ENCODE measurements around the gene HECW1. TPM values are rescaled to one million over a fixed set of nuclear protein-coding genes. Genes with fewer than 3 reads are reported as not detected.
"Not testable (repeated sequence)": the region's sequence is repeated elsewhere in the genome, so short reads cannot be mapped to it uniquely, and the experiment has no call there.

Gene HECW1
- total RNA-seq, 4 donors from 2014 or later, result 0.09 to 0.32 (median 0.12) TPM

GRCh38 chr7:43199371-43200160 lies 87.1 kb downstream of the HECW1 start:
- DNase-seq (ENCODE audit: low spot score) (no peak), ATAC-seq (ENCODE audit: low FRiP score) (no peak)
- no peak for TF ChIP-seq CTCF (IDR thresholded peaks at IDR 0.05)

- no peak for DNase-seq (ENCODE audit: low spot score)
- no peak for TF ChIP-seq CTCF (IDR thresholded peaks at IDR 0.05)
- no peak for ATAC-seq (ENCODE audit: low FRiP score)
These were observed 89.5 kb downstream of the HECW1 start for GRCh38 chr7:43201912-43202311.

- ATAC-seq (ENCODE audit: low FRiP score), result no peak
- no peak for TF ChIP-seq CTCF (IDR thresholded peaks at IDR 0.05)
- DNase-seq (ENCODE audit: low spot score), result no peak
These were observed 91.6 kb downstream of the HECW1 start for GRCh38 chr7:43204081-43204480.

GRCh38 chr7:43205171-43205795 lies 92.8 kb downstream of the HECW1 start:
- no peak for TF ChIP-seq CTCF (IDR thresholded peaks at IDR 0.05)
- no peak for ATAC-seq (ENCODE audit: low FRiP score)
- no peak for DNase-seq (ENCODE audit: low spot score)

- DNase-seq (ENCODE audit: low spot score), result no peak
- no peak for ATAC-seq (ENCODE audit: low FRiP score)
- TF ChIP-seq CTCF (IDR thresholded peaks at IDR 0.05), result no peak
These were observed 95.8 kb downstream of the HECW1 start for GRCh38 chr7:43208242-43208641.

- not testable (repeated sequence) for ATAC-seq (ENCODE audit: low FRiP score); DNase-seq (ENCODE audit: low spot score)
These were observed 98.1 kb downstream of the HECW1 start for GRCh38 chr7:43210539-43210938.

- TF ChIP-seq CTCF (IDR thresholded peaks at IDR 0.05), result no peak
- DNase-seq (ENCODE audit: low spot score), result no peak
- no peak for ATAC-seq (ENCODE audit: low FRiP score)
These were observed 98.8 kb downstream of the HECW1 start for GRCh38 chr7:43211286-43211685.
